Retinal pigment epithelial cell (primary cell): ENCODE data around the gene RPP14.

ENCODE experiments used
- DNase-seq: peaks from one replicate; pipeline ENCODE4 v3.0.0-alpha.2; 2010; ENCODE audit warnings: low read depth
- H3K4me3 ChIP-seq: 2 replicates; pipeline ENCODE4 v1.5.1; 2011; ENCODE audit warnings: mild to moderate bottlenecking, low read length, control low read depth, moderate library complexity
- TF ChIP-seq, protein P1 (sequence below): conservative IDR thresholded peaks from 2 replicates; pipeline ENCODE4 v1.5.1; 2011; ENCODE audit warnings: low read depth, low read length, control low read depth, inconsistent platforms

The RPP14 gene

GRCh38 chr3:58308728-58309127, 2.7 kb downstream of the RPP14 start:
- no peak for DNase-seq
- TF ChIP-seq, protein P1, sequence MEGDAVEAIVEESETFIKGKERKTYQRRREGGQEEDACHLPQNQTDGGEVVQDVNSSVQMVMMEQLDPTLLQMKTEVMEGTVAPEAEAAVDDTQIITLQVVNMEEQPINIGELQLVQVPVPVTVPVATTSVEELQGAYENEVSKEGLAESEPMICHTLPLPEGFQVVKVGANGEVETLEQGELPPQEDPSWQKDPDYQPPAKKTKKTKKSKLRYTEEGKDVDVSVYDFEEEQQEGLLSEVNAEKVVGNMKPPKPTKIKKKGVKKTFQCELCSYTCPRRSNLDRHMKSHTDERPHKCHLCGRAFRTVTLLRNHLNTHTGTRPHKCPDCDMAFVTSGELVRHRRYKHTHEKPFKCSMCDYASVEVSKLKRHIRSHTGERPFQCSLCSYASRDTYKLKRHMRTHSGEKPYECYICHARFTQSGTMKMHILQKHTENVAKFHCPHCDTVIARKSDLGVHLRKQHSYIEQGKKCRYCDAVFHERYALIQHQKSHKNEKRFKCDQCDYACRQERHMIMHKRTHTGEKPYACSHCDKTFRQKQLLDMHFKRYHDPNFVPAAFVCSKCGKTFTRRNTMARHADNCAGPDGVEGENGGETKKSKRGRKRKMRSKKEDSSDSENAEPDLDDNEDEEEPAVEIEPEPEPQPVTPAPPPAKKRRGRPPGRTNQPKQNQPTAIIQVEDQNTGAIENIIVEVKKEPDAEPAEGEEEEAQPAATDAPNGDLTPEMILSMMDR: no peak
- H3K4me3 ChIP-seq: no peak overlapping the region

DNA sequence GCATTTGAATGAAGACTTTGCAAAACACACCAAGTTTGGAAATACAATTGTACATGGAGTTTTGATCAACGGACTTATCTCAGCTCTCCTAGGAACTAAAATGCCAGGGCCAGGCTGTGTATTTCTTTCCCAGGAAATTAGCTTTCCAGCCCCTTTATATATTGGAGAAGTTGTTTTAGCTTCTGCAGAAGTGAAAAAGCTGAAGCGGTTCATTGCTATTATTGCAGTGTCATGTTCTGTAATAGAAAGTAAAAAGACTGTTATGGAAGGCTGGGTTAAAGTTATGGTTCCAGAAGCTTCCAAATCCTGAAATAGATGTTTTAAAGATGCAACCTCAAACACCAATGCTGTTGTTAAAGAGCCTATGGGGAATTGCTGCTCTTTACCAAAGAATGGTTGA, 11.8 kb downstream of the RPP14 start:
- no peak for DNase-seq
- TF ChIP-seq, protein P1: no peak

GRCh38 chr3:58321791-58322190, 15.7 kb downstream of the RPP14 start:
- DNase-seq: no peak
- TF ChIP-seq, protein P1: no peak
- no peak overlapping the region for H3K4me3 ChIP-seq

More for the DNA sequence above, 11.8 kb downstream of the RPP14 start:
- no peak overlapping the region for H3K4me3 ChIP-seq

DNA sequence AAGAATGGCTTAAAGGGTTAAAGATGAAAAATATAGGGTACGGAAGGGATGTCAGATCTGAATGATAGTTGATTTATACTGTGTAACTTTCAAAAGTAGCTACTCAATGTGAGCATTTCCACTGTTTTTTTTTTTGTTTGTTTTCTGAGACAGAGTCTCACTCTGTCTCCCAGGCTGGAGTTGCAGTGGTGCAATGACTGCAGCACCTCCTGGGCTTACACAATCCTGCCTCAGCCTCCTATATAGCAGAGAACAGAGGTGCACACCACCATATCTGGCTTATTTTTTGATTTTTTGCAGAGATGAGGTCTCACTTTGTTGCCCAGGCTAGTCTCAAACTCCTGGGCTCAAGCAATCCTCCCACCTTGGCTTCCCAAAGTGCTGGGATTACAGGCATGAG, 16.7 kb downstream of the RPP14 start:
- no peak overlapping the region for H3K4me3 ChIP-seq
- TF ChIP-seq, protein P1: no peak
- DNase-seq: no peak

- DNase-seq: no peak
- TF ChIP-seq, protein P1: no peak
- H3K4me3 ChIP-seq: no peak overlapping the region
Measured at GRCh38 chr3:58323529-58324390, 17.7 kb downstream of the RPP14 start.

DNA sequence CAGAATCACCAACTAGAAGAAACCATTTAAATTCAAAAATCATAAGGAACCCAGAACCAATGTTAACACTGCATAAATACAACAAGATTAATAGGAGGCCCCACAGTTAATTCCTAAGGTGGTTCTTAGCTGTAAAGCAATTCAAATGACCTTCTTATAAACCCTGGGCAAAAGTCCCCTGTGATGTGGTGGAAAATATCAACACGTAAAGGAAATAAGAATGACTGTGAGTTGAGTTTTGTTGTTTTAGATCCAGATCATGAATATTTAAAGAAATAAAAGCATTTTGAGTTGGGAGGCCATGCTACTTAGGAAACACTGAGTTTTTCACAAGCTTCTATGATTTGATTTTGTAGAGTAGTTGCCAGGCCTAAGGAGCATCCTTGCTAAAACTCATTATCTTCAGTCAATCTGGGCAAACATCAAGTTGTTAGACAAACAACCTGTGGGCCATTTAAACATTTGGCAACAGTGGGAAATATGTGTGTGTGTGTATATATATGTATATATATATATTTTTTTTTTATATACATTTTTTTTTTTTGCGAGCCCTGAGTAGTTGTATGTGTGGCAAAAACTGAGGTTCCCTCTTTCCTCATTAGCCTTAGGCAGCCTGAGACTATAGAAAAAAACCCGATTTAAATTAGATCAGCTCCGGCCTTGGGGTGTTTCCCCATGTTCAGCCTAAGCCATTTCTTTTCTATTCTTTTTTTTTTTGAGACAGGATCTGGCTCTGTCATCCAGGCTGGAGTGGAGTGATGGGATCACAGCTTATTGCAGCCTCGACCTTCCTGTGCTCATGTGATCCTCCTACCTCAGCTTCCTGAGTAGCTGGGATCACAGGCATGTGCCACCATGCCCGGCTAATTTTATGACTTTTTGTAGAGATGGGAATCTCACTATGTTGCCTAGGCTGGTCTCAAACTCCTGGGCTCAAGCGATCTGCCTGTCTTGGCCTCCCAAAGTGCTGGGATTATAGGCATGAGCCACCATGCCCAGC, 18.6 kb downstream of the RPP14 start:
- H3K4me3 ChIP-seq: no peak overlapping the region
- TF ChIP-seq, protein P1: no peak
- no peak for DNase-seq
